Heart left ventricle (tissue), 16 donors: Measurements from ENCODE around the gene GSG1L2. TPM values are rescaled to one million over a fixed set of nuclear protein-coding genes. Genes with fewer than 3 reads are reported as not detected.

ENCODE experiments used
- ATAC-seq, 4 donors: fragments of 200-7000 bp; cut with Tn5 transposase; one replicate each; pipeline ENCODE4 v1.9.1; 2020 to 2022; ENCODE audit warnings: moderate library complexity in 4 of 4, mild to moderate bottlenecking in 3 of 4, moderate number of reproducible peaks in 1 of 4
- DNase-seq, 5 donors: peaks; one replicate each; pipeline ENCODE4 v3.0.0-alpha.2; 2020
- H3K27ac ChIP-seq, 12 donors: fragments of 200-600 bp; sonication (generic) in 4 of 12; one replicate each; pipeline versions ENCODE4 v1.5.0 to v1.8.0; 2016 to 2022; ENCODE audit warnings: mild to moderate bottlenecking in 2 of 12
- H3K27me3 ChIP-seq, 9 donors: fragments of 200-600 bp; sonication (generic) in 2 of 9; one replicate each; pipeline versions ENCODE4 v1.5.1 to v1.8.0; 2016 to 2022; ENCODE audit warnings: mild to moderate bottlenecking in 3 of 9
- H3K36me3 ChIP-seq, 9 donors: fragments of 200-600 bp; sonication (generic) in 2 of 9; one replicate each; pipeline versions ENCODE4 v1.5.0 to v1.8.0; 2018 to 2022; ENCODE audit warnings: mild to moderate bottlenecking in 2 of 9
- H3K4me1 ChIP-seq, 12 donors: fragments of 200-600 bp; sonication (generic) in 4 of 12; one replicate each; pipeline versions ENCODE4 v1.5.0 to v1.8.0; 2016 to 2022; ENCODE audit warnings: mild to moderate bottlenecking in 3 of 12
- H3K4me3 ChIP-seq, 12 donors: fragments of 200-600 bp; sonication (generic) in 4 of 12; one replicate each; pipeline versions ENCODE4 v1.5.0 to v1.8.0; 2017 to 2022; ENCODE audit warnings: mild to moderate bottlenecking in 9 of 12, moderate library complexity in 4 of 12
- H3K9me3 ChIP-seq, 12 donors: fragments of 200-600 bp; sonication (generic) in 4 of 12; one replicate each; pipeline versions ENCODE4 v1.5.0 to v1.8.0; 2016 to 2022; ENCODE audit warnings: mild to moderate bottlenecking in 1 of 12
- CTCF ChIP-seq, 12 donors: fragments of 200-600 bp; sonication (generic) in 4 of 12; IDR thresholded peaks; one replicate each; pipeline versions ENCODE4 v1.5.0 to v1.8.0; 2018 to 2022; ENCODE audit warnings: antibody characterized with exemption in 12 of 12, mild to moderate bottlenecking in 5 of 12
- POLR2A ChIP-seq, 2 donors: fragments of 450-650 bp; IDR thresholded peaks; one replicate each; pipeline ENCODE4 v1.6.1; 2017; ENCODE audit warnings: antibody characterized with exemption in 2 of 2, mild to moderate bottlenecking in 2 of 2, moderate library complexity in 2 of 2
- WGBS, 4 donors: extraction: QIAGEN DNeasy Blood & Tissue Kit in 2 of 4; methylation state at CpG; one replicate each; pipeline versions ENCODE4 v1.1.5 to v1.1.7; 2013 to 2018; 5-methylcytosine and 5-hydroxymethylcytosine counted together
- intact Hi-C, 10 donors: fragments of 100-400 bp; cut with DNase I; formaldehyde crosslinking; loops; one replicate each; pipeline versions ENCODE4 v1.11.1 to v1.14.2; 2022
- polyA plus RNA-seq, 2 donors: library from polyadenylated mRNA; stranded (reverse); fragments of 200-250 nt; gene quantifications; one replicate each; pipeline ENCODE4 v1.2.3, GENCODE V29; 2013
- total RNA-seq, 9 donors: library from RNA; depleted of rRNA in 2 of 9; stranded (reverse); fragments of >200 nt in 2 of 9; fragmentation: NEBNext Ultra II Directional in 3 of 9; extraction: Animal tissue kit (Norgen Biotek cat#: 25700) in 3 of 9; gene quantifications; one replicate each; pipeline versions ENCODE4 v1.1.0 to v1.2.4, GENCODE V29; 2016 to 2023
- donor health status: ischemic (EF 13 %, LVEDD 7.1; RV severe dilation, severe dysfunction).
- donor health status: healthy with polysubstance abuse.
- donor health status: DM: no; HTN: yes; CAD: no.
- donor health status: DM: no; HTN: no; CAD: no.
- donor health status: ischemic (EF 25% LVEDD 6.9; RV normal size, moderate dysfunction).
- donor health status: ischemic (EF 25% LVEDD 5.7; RV mildly dilated, moderate dysfunction).
- donor health status: healthy.
- donor health status: DM: yes; HTN: yes; CAD: no.
- donor health status: ischemic (EF 35%, LVEDD 5.7; RV mildly dilated, moderate dysfunction).
- donor health status: nonischemic (EF 11% LVEDD 7.7; RV severe dilation, severe dysfunction).
- donor health status: DM: yes; HTN: yes; CAD: no.
- donor health status: PGD.
- donor health status: ischemic (EF 29% LVEDD 5.4; RV normal size, mild dysfunction).
- donor health status: nonischemic (EF 23%, LVEDD 6.1; RV moderate dilation, normal function).

The GSG1L2 gene
- total and polyA plus RNA-seq, 11 donors = not detected

GRCh38 chr17:9802697-9803096 lies 19.2 kb downstream of the GSG1L2 start:
- Histone ChIP-seq H3K9me3 (peaks cover 0 to 17% (median 5%) of the 10 kb centered on the region in 12 donors), H3K4me1 (peaks cover 0 to 6% (median 0%) of the 10 kb centered on the region in 12 donors), H3K27ac (peak overlapping the region in 1 of 12 donors; percentile 25), H3K36me3 (no peaks in the 10 kb centered on the region), H3K27me3 (peaks cover 0 to 58% (median 0%) of the 10 kb centered on the region in 9 donors), H3K4me3 (no peak overlapping the region)
- intact Hi-C loops = loop anchor here in 2 of 10 donors (5.0 to 10.0 kb wide), 2 partner anchors 82 to 90 kb away; no protein-coding TSS in a partner anchor
- ATAC-seq (no peak), DNase-seq (no peak)
- TF ChIP-seq POLR2A (IDR thresholded peaks at IDR 0.05) = no peak
- no peak for TF ChIP-seq CTCF (IDR thresholded peaks at IDR 0.05)
- 44 to 60% (median 49%) methylated on average over 4 of the region's 4 CpGs for WGBS, 4 donors

- peaks cover 0 to 17% (median 5%) of the 10 kb centered on the region in 12 donors for H3K9me3 ChIP-seq
- peak in 1 of 5 donors; percentile 59 for DNase-seq
- no peaks in the 10 kb centered on the region for H3K36me3 ChIP-seq
- peak; percentile 46 to 75 (median 69) for ATAC-seq
- peak overlapping the region in 2 of 12 donors; percentile 13 to 25 for H3K27ac ChIP-seq
- 34 to 40% (median 39%) methylated on average over 7 to 13 of the region's 13 CpGs for WGBS, 4 donors
- H3K4me3 ChIP-seq = no peak overlapping the region
- H3K27me3 ChIP-seq = peaks cover 0 to 58% (median 0%) of the 10 kb centered on the region in 9 donors
- H3K4me1 ChIP-seq = peaks cover 0 to 6% (median 0%) of the 10 kb centered on the region in 12 donors
- intact Hi-C loops = loop anchor here in 2 of 10 donors (5.0 to 10.0 kb wide), 2 partner anchors 83 to 90 kb away; no protein-coding TSS in a partner anchor
- TF ChIP-seq CTCF (IDR thresholded peaks at IDR 0.05) (peak in 3 of 12 donors; percentile 10 to 19 (median 13)), POLR2A (IDR thresholded peaks at IDR 0.05) (no peak)
Measured at GRCh38 chr17:9802294-9802693, 19.6 kb downstream of the GSG1L2 start.

- WGBS, 4 donors = 20 to 23% (median 22%) methylated on average over 2 of the region's 2 CpGs
- H3K27ac ChIP-seq = no peak overlapping the region
- peaks cover 0 to 60% (median 0%) of the 10 kb centered on the region in 9 donors for H3K27me3 ChIP-seq
- no peak for TF ChIP-seq POLR2A (IDR thresholded peaks at IDR 0.05)
- no peak for TF ChIP-seq CTCF (IDR thresholded peaks at IDR 0.05)
- no peaks in the 10 kb centered on the region for H3K36me3 ChIP-seq
- DNase-seq (no peak), ATAC-seq (peak in 2 of 4 donors; percentile 46 to 74)
- H3K4me3 ChIP-seq = no peak overlapping the region
- intact Hi-C loops = loop anchor here in 2 of 10 donors (5.0 to 10.0 kb wide), 2 partner anchors 83 to 91 kb away; no protein-coding TSS in a partner anchor
- H3K4me1 ChIP-seq = peaks cover 0 to 6% (median 0%) of the 10 kb centered on the region in 12 donors
- H3K9me3 ChIP-seq = peaks cover 0 to 17% (median 5%) of the 10 kb centered on the region in 12 donors
Measured at GRCh38 chr17:9801505-9801904, 20.4 kb downstream of the GSG1L2 start.

- H3K9me3 ChIP-seq = no peaks in the 10 kb centered on the region
- DNase-seq (no peak), ATAC-seq (no peak)
- no peak for TF ChIP-seq CTCF (IDR thresholded peaks at IDR 0.05)
- no peak for TF ChIP-seq POLR2A (IDR thresholded peaks at IDR 0.05)
- no peak overlapping the region for H3K4me3 ChIP-seq
- peaks cover 0 to 47% (median 0%) of the 10 kb centered on the region in 9 donors for H3K27me3 ChIP-seq
- peaks cover 0 to 6% (median 0%) of the 10 kb centered on the region in 12 donors for H3K4me1 ChIP-seq
- H3K27ac ChIP-seq = no peak overlapping the region
- H3K36me3 ChIP-seq = no peaks in the 10 kb centered on the region
- intact Hi-C loops = no loop called here
- 37 to 57% (median 48%) methylated on average over 7 of the region's 7 CpGs for WGBS, 4 donors
Measured at GRCh38 chr17:9798724-9799123, 23.2 kb downstream of the GSG1L2 start.
